GM23338 (cell line): ENCODE measurements around the gene CAPZB.

Source experiments
- CREB1 ChIP-seq: fragments of 250-450 bp; sonication (Bioruptor Pico); IDR thresholded peaks from 2 replicates; pipeline ENCODE4 v1.5.0; 2020; ENCODE audit warnings: low read depth, mild to moderate bottlenecking, moderate library complexity
- CTCF ChIP-seq, 2 experiments: fragments of 200-600 bp in 1 of 2; sonication (generic) in 1 of 2; conservative IDR thresholded peaks; 2 replicates each; pipeline versions ENCODE4 v1.5.1 to v1.6.1; 2016 to 2017; ENCODE audit warnings: antibody characterized with exemption in 2 of 2, low read depth in 2 of 2, mild to moderate bottlenecking in 2 of 2, moderate library complexity in 1 of 2
- ETS1 ChIP-seq: IDR thresholded peaks from 2 replicates; pipeline ENCODE4 v1.6.1; 2016; ENCODE audit warnings: antibody characterized with exemption
- EZH2 ChIP-seq: fragments of 200-600 bp; sonication (generic); IDR thresholded peaks from one replicate; pipeline ENCODE4 v1.8.0; 2017; ENCODE audit warnings: antibody characterized with exemption, mild to moderate bottlenecking, low read depth; ENCODE audit not compliant: unreplicated experiment
- EZH2phosphoT487 ChIP-seq: fragments of 200-600 bp; sonication (generic); IDR thresholded peaks from one replicate; pipeline ENCODE4 v1.8.1; 2018; ENCODE audit warnings: antibody characterized with exemption; ENCODE audit not compliant: unreplicated experiment
- JUNB ChIP-seq: IDR thresholded peaks from one replicate; pipeline ENCODE4 v1.6.1; 2016; ENCODE audit warnings: antibody characterized with exemption; ENCODE audit not compliant: unreplicated experiment
- NANOG ChIP-seq: IDR thresholded peaks from 2 replicates; pipeline ENCODE4 v1.6.1; 2016; ENCODE audit warnings: antibody characterized with exemption, borderline replicate concordance
- POLR2AphosphoS5 ChIP-seq: IDR thresholded peaks from 2 replicates; pipeline ENCODE4 v1.6.1; 2016; ENCODE audit warnings: antibody characterized with exemption, low read depth
- STAT1 ChIP-seq: IDR thresholded peaks from one replicate; pipeline ENCODE4 v1.6.1; 2016; ENCODE audit warnings: antibody characterized with exemption; ENCODE audit not compliant: unreplicated experiment
- ZNF114 ChIP-seq: fragments of 250-450 bp; sonication (Bioruptor Pico); IDR thresholded peaks from 2 replicates; pipeline ENCODE4 v1.5.0; 2020; ENCODE audit warnings: mild to moderate bottlenecking, moderate library complexity
- ZNF331 ChIP-seq: fragments of 250-450 bp; sonication (Bioruptor Pico); IDR thresholded peaks from 2 replicates; pipeline ENCODE4 v1.5.0; 2020; ENCODE audit warnings: low read depth, mild to moderate bottlenecking, moderate library complexity
- ZNF462 ChIP-seq: fragments of 250-450 bp; sonication (Bioruptor Pico); IDR thresholded peaks from 2 replicates; pipeline ENCODE4 v1.5.0; 2020; ENCODE audit warnings: mild to moderate bottlenecking, moderate library complexity
- TF ChIP-seq, protein P1 (sequence below): IDR thresholded peaks from one replicate; pipeline ENCODE4 v1.6.1; 2018; ENCODE audit warnings: antibody characterized with exemption; ENCODE audit not compliant: unreplicated experiment

DNA sequence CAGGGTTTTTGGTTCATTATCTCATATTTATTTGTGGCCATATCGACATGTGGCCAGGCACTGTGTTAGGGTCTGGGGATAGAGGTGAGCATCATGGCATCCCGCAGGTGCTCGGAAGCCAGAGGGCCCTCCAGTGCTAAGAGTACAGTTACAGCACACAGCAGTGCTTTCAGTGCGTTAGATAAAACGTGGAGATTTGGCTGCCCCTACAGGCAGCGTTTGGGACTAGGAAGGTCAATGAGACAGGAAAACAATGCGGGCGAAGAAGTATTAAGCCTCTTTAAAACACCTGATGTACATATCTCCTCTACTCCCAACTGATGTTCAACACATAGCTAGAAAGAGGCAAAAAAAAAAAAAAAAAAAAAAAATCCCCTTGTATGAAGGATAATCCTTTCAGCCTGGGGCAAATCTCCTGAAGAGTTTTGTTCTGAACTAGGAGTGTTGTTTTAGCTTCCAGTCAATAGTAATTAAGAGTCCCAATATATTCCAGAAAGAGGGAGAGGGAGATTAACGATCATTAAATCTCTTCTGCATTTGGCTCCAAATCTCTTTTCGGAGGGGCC is 80.1 kb downstream of the CAPZB start:
- TF ChIP-seq POLR2AphosphoS5 (no peak), EZH2 (no peak), STAT1 (no peak), NANOG (no peak), ETS1 (no peak), CTCF (conservative IDR thresholded peaks at IDR 0.05; ENCODE audit: low read depth in 2 of 2) (peak; percentile 32 to 36; a peak in 3 of 4 replicates), ZNF331 (CRISPR knock-in tag) (no peak), EZH2phosphoT487 (no peak), CREB1 (CRISPR knock-in tag) (no peak), JUNB (no peak), ZNF114 (no peak), ZNF462 (CRISPR knock-in tag) (no peak)
- TF ChIP-seq, protein P1, sequence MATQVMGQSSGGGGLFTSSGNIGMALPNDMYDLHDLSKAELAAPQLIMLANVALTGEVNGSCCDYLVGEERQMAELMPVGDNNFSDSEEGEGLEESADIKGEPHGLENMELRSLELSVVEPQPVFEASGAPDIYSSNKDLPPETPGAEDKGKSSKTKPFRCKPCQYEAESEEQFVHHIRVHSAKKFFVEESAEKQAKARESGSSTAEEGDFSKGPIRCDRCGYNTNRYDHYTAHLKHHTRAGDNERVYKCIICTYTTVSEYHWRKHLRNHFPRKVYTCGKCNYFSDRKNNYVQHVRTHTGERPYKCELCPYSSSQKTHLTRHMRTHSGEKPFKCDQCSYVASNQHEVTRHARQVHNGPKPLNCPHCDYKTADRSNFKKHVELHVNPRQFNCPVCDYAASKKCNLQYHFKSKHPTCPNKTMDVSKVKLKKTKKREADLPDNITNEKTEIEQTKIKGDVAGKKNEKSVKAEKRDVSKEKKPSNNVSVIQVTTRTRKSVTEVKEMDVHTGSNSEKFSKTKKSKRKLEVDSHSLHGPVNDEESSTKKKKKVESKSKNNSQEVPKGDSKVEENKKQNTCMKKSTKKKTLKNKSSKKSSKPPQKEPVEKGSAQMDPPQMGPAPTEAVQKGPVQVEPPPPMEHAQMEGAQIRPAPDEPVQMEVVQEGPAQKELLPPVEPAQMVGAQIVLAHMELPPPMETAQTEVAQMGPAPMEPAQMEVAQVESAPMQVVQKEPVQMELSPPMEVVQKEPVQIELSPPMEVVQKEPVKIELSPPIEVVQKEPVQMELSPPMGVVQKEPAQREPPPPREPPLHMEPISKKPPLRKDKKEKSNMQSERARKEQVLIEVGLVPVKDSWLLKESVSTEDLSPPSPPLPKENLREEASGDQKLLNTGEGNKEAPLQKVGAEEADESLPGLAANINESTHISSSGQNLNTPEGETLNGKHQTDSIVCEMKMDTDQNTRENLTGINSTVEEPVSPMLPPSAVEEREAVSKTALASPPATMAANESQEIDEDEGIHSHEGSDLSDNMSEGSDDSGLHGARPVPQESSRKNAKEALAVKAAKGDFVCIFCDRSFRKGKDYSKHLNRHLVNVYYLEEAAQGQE = no peak
